Measurements from ENCODE around the gene SNRPE. TPM values are rescaled to one million over a fixed set of nuclear protein-coding genes. Genes with fewer than 3 reads are reported as not detected.

SNRPE gene
- total RNA-seq, 2 experiments from 2014 or later: 388 to 390 TPM

Other genes starting within 250 kb of the SNRPE start
- gene ATP2B4, start 234.8 kb upstream of the SNRPE start, total RNA-seq: 10 to 100 TPM; 22.7 to 23.7 TPM
- 10 to 100 TPM; 21.4 to 21.7 TPM for gene LAX1, start 96.4 kb upstream of the SNRPE start, total RNA-seq
- 10 to 100 TPM; 14.4 to 14.8 TPM for gene ZBED6, start 66.0 kb upstream of the SNRPE start, total RNA-seq
- 10 to 100 TPM; 85.3 to 87.8 TPM for gene ZC3H11A, start 66.0 kb upstream of the SNRPE start, total RNA-seq
- 1 to 10 TPM; 2.0 to 2.6 TPM for gene SOX13, start 211.5 kb downstream of the SNRPE start, total RNA-seq